Osteoblast (primary cell): ENCODE results near the gene MMRN2. TPM values are rescaled to one million over a fixed set of nuclear protein-coding genes. Genes with fewer than 3 reads are reported as not detected.
A peak's percentile ranks its signal among the peaks of the same experiment; 100 is the strongest.

ENCODE experiments used
- DNase-seq: peaks from one replicate; pipeline ENCODE4 v3.0.0; 2011; ENCODE audit warnings: low spot score, mixed read lengths; ENCODE audit not compliant: insufficient read length; ENCODE audit errors: missing footprints
- H2AFZ ChIP-seq: 2 replicates; pipeline ENCODE4 v1.6.0; 2011; ENCODE audit warnings: mild to moderate bottlenecking, low read length
- H3K27ac ChIP-seq: 2 replicates; pipeline ENCODE4 v1.5.1; 2011; ENCODE audit warnings: mild to moderate bottlenecking, low read depth, low read length, moderate library complexity
- H3K27me3 ChIP-seq: 2 replicates; pipeline ENCODE4 v1.6.0; 2012; ENCODE audit warnings: mild to moderate bottlenecking, control low read depth, inconsistent platforms, low read length, moderate library complexity; ENCODE audit not compliant: insufficient read depth
- H3K36me3 ChIP-seq: 2 replicates; pipeline ENCODE4 v1.5.1; 2011; ENCODE audit warnings: mild to moderate bottlenecking, low read length, control low read depth, moderate library complexity; ENCODE audit not compliant: insufficient read depth
- H3K4me1 ChIP-seq: 2 replicates; pipeline ENCODE4 v1.5.1; 2011; ENCODE audit warnings: mild to moderate bottlenecking, low read length, control low read depth, moderate library complexity; ENCODE audit not compliant: insufficient read depth
- H3K4me2 ChIP-seq: 2 replicates; pipeline ENCODE4 v1.6.0; 2011; ENCODE audit warnings: mild to moderate bottlenecking, low read length; ENCODE audit not compliant: insufficient read depth
- H3K4me3 ChIP-seq: fragments of 200-600 bp; sonication (generic); 3 replicates; pipeline ENCODE4 v1.5.1; 2012; ENCODE audit warnings: mild to moderate bottlenecking, low read length, inconsistent platforms; ENCODE audit not compliant: insufficient read depth
- H3K79me2 ChIP-seq: 2 replicates; pipeline ENCODE4 v1.6.0; 2012; ENCODE audit warnings: mild to moderate bottlenecking, low read length, control low read depth, inconsistent platforms; ENCODE audit not compliant: insufficient read depth
- H3K9me3 ChIP-seq: 2 replicates; pipeline ENCODE4 v1.5.1; 2011; ENCODE audit warnings: low read depth, low read length, control low read depth
- H4K20me1 ChIP-seq: 2 replicates; pipeline ENCODE4 v1.6.0; 2012; ENCODE audit warnings: mild to moderate bottlenecking, low read length, control low read depth; ENCODE audit not compliant: insufficient read depth
- CTCF ChIP-seq: IDR thresholded peaks from 2 replicates; pipeline ENCODE4 v1.5.1; 2011; ENCODE audit warnings: mild to moderate bottlenecking, low read depth, low read length, moderate library complexity; ENCODE audit errors: extremely low read depth
- small RNA-seq: library from RNA; depleted of rRNA; stranded (forward); fragments of <200 nt; gene quantifications from one replicate; pipeline ENCODE3, GENCODE V24; 2012
- total RNA-seq: library from RNA; depleted of rRNA; stranded (reverse); fragments of >200 nt; gene quantifications from 2 replicates; pipeline ENCODE4 v1.2.3, GENCODE V29; 2012

MMRN2 gene
- total RNA-seq, 1 donor = 1.1 TPM

DNA sequence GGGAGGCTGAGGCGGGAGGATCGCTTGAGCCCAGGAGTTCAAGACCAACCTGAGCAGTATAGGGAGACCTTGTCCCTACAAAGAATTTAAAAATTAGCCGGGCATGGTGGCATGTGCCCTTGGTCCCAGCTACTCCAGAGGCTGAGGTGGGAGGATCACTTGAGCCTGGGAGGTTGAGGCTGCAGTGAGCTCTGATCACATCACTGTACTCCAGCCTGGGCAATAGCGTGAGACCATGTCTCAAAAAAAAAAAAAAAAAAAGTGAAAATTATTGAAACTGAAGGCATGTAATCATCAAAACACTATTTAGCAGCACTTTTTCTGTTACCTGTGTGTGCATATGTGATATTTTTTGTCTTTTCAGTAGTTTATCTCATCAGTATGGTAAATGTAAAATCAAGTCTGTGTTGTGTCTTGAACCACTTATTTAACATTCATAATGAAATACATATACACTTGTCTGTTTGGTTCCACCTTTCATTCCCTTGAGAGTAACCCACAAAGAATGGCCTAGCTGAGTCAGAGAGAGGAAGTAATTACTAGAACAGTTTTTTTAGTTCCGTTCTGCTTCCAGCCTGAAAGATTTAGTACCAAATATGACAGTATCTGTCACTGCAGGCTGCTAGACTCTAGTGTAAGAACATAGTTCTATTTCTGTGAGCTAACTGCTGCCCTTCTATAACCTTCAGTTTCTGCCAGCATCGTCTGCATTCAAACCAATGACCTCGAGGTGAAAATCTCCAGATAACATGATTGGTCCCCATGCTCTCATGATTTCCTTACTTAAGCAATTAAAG lies 68.6 kb downstream of the MMRN2 start:
- Histone ChIP-seq H3K4me3 (no peak overlapping the region), H2AFZ (peak overlapping the region; percentile 58), H3K27ac (no peak overlapping the region), H3K9me3 (no peaks in the 10 kb centered on the region), H3K4me1 (peaks cover 10% of the 10 kb centered on the region), H4K20me1 (peaks cover 13% of the 10 kb centered on the region), H3K79me2 (peaks cover 7% of the 10 kb centered on the region), H3K27me3 (no peaks in the 10 kb centered on the region), H3K36me3 (peaks cover 8% of the 10 kb centered on the region), H3K4me2 (peak overlapping the region; percentile 49)
- no peak for TF ChIP-seq CTCF
- DNase-seq = peak; percentile 68

Small RNA genes within 50 kb of the gene (small RNA-seq; reads per million reads assigned to genes)
- gene BMS1P3 (not detected), gene RNU1-19P (0.45 reads per million)

Other genes starting within 250 kb of the MMRN2 start
- 71.7 and 73.7 TPM in 2 replicates for gene BMPR1A, start 201.0 kb downstream of the MMRN2 start, total RNA-seq
- gene SNCG, start 984 bp upstream of the MMRN2 start, total RNA-seq = 0.36 and 2.4 TPM in 2 replicates
- gene ADIRF, start 10.9 kb upstream of the MMRN2 start, total RNA-seq = 11.9 and 18.3 TPM in 2 replicates
- gene FAM25A, start 62.7 kb upstream of the MMRN2 start, total RNA-seq = not detected in 2 replicates
- 212 and 221 TPM in 2 replicates for gene GLUD1, start 137.2 kb upstream of the MMRN2 start, total RNA-seq
- 39.5 and 40.9 TPM in 2 replicates for gene SHLD2, start 137.6 kb upstream of the MMRN2 start, total RNA-seq